ENCODE measurements around the gene SDK1. TPM values are rescaled to one million over a fixed set of nuclear protein-coding genes. Genes with fewer than 3 reads are reported as not detected.

SDK1 gene
- total RNA-seq, 1 experiment from 2014 or later = 9.3 TPM

GRCh38 chr7:4143006-4143405 is 842.0 kb downstream of the SDK1 start (continued):
- no peak for TF ChIP-seq NFYB (CRISPR knock-in tag; conservative IDR thresholded peaks at IDR 0.05; ENCODE audit: low read depth)

- TF ChIP-seq ZNF121 (CRISPR knock-in tag; IDR thresholded peaks at IDR 0.05) (no peak), EMX1 (CRISPR knock-in tag; IDR thresholded peaks at IDR 0.05) (no peak), FOXP1 (CRISPR knock-in tag; IDR thresholded peaks at IDR 0.05; ENCODE audit: borderline replicate concordance) (no peak), ZNF671 (CRISPR knock-in tag; IDR thresholded peaks at IDR 0.05) (no peak), ELF4 (CRISPR knock-in tag; IDR thresholded peaks at IDR 0.05; ENCODE audit: low read depth) (no peak), ZNF396 (CRISPR knock-in tag; IDR thresholded peaks at IDR 0.05; ENCODE audit: borderline replicate concordance) (no peak), HMGXB4 (CRISPR knock-in tag; IDR thresholded peaks at IDR 0.05) (no peak), OVOL2 (CRISPR knock-in tag; IDR thresholded peaks at IDR 0.05; ENCODE audit: borderline replicate concordance) (no peak), PREB (CRISPR knock-in tag; IDR thresholded peaks at IDR 0.05; ENCODE audit: borderline replicate concordance) (no peak), NR3C1 (CRISPR knock-in tag; conservative IDR thresholded peaks at IDR 0.05; ENCODE audit: low read depth) (no peak)
- Mint-ChIP-seq H3K36me3 (no peaks in the 10 kb centered on the region; the same call in 1 of the 2 replicates), H3K9me3 (peaks cover 3% of the 10 kb centered on the region; the same call in 1 of the 2 replicates), H3K27me3 (ENCODE audit: low read depth) (no peaks in the 10 kb centered on the region; the same call in 1 of the 2 replicates), H3K4me1 (peaks cover 25% of the 10 kb centered on the region), H3K4me3 (no peak overlapping the region), H3K27ac (no peak overlapping the region)
- ATAC-seq (no peak), DNase-seq (ENCODE audit: low spot score) (no peak)
- ChIA-PET POLR2A (no interaction called here), CTCF (interaction anchor here (0.6 to 2.2 kb wide), 5 partner anchors 7 to 344 kb away, joined by 3 to 16 read pairs (median 4); no protein-coding TSS in a partner anchor)
Observed at GRCh38 chr7:4143511-4144171, 842.6 kb downstream of the SDK1 start.

- H3K4me3 Mint-ChIP-seq = peak overlapping the region; percentile 41
- peaks cover 25% of the 10 kb centered on the region for H3K4me1 Mint-ChIP-seq
- DNase-seq (ENCODE audit: low spot score) (no peak), ATAC-seq (peak; percentile 12)
- ChIA-PET CTCF (interaction anchor here (0.6 to 2.2 kb wide), 8 partner anchors 8 to 335 kb away, joined by 3 to 16 read pairs (median 4); no protein-coding TSS in a partner anchor), POLR2A (no interaction called here)
- TF ChIP-seq ZNF396 (CRISPR knock-in tag; IDR thresholded peaks at IDR 0.05; ENCODE audit: borderline replicate concordance) (no peak), NFE2L1 (CRISPR knock-in tag; IDR thresholded peaks at IDR 0.05) (no peak), HMGXB4 (CRISPR knock-in tag; IDR thresholded peaks at IDR 0.05) (no peak), ZBTB21 (CRISPR knock-in tag; IDR thresholded peaks at IDR 0.05; ENCODE audit: borderline replicate concordance) (no peak), USF1 (CRISPR knock-in tag; IDR thresholded peaks at IDR 0.05) (no peak), ZBTB43 (CRISPR knock-in tag; IDR thresholded peaks at IDR 0.05) (no peak)
- H3K27ac Mint-ChIP-seq = no peak overlapping the region; the same call in 1 of the 2 replicates
- H3K27me3 Mint-ChIP-seq (ENCODE audit: low read depth) = no peaks in the 10 kb centered on the region; the same call in 1 of the 2 replicates
- no peaks in the 10 kb centered on the region; the same call in 1 of the 2 replicates for H3K36me3 Mint-ChIP-seq
- H3K9me3 Mint-ChIP-seq = peaks cover 3% of the 10 kb centered on the region; the same call in 1 of the 2 replicates
Observed at GRCh38 chr7:4144172-4144701, 843.2 kb downstream of the SDK1 start.

All from WTC11 (cell line).